Measurements from ENCODE around the gene ABCG1. TPM values are rescaled to one million over a fixed set of nuclear protein-coding genes. Genes with fewer than 3 reads are reported as not detected.

The ABCG1 gene
- total and polyA plus RNA-seq, 2 donors (not counting 1 experiment from before 2014, with no cell fraction given): under 0.01 to 0.12 TPM

GRCh38 chr21:42338729-42339715 is 120.1 kb downstream of the ABCG1 start:
- Histone ChIP-seq H3K9me3 (ENCODE audit: control insufficient read depth, insufficient read depth, low read depth, low read length) (no peaks in the 10 kb centered on the region), H3K4me1 (ENCODE audit: control insufficient read depth, extremely low read depth, insufficient read depth, low read length) (no peaks in the 10 kb centered on the region), H3K79me2 (ENCODE audit: control insufficient read depth, insufficient read depth, low read length) (no peaks in the 10 kb centered on the region), H3K27ac (ENCODE audit: insufficient read depth, low read length) (no peak overlapping the region), H3K27me3 (ENCODE audit: control insufficient read depth, insufficient read depth, low read length) (peaks cover 2% of the 10 kb centered on the region), H3K36me3 (ENCODE audit: control insufficient read depth, insufficient read depth, low read length) (no peaks in the 10 kb centered on the region), H4K20me1 (ENCODE audit: control insufficient read depth, extremely low read depth, insufficient read depth, low read length) (no peaks in the 10 kb centered on the region), H3K4me3 (replicated peaks in 1 of 4; ENCODE audit: control extremely low read depth in 1 of 4, insufficient read depth in 1 of 4, low read depth in 3 of 4, low read length in 4 of 4) (no peak overlapping the region), H3K4me2 (ENCODE audit: extremely low read depth, insufficient read depth, low read length) (no peak overlapping the region), H3K9ac (ENCODE audit: insufficient read depth, low read length) (no peak overlapping the region), H2AFZ (ENCODE audit: low read length) (no peak overlapping the region)
- TF ChIP-seq EZH2 (IDR thresholded peaks at IDR 0.05; ENCODE audit: low read length, missing control alignments) (no peak), CTCF (conservative IDR thresholded peaks at IDR 0.05 in 1 of 2, IDR thresholded peaks at IDR 0.05 in 1 of 2; ENCODE audit: low read depth in 1 of 2, low read length in 2 of 2) (no peak)
- no peak for DNase-seq (ENCODE audit: low read depth in 2 of 2)

GRCh38 chr21:42340187-42341050 is 121.5 kb downstream of the ABCG1 start:
- DNase-seq (ENCODE audit: low read depth in 2 of 2): no peak
- H3K36me3 ChIP-seq (ENCODE audit: control insufficient read depth, insufficient read depth, low read length): no peaks in the 10 kb centered on the region
- no peak overlapping the region for H3K4me2 ChIP-seq (ENCODE audit: extremely low read depth, insufficient read depth, low read length)
- H3K9me3 ChIP-seq (ENCODE audit: control insufficient read depth, insufficient read depth, low read depth, low read length): no peaks in the 10 kb centered on the region
- H3K4me3 ChIP-seq (replicated peaks in 1 of 4; ENCODE audit: control extremely low read depth in 1 of 4, insufficient read depth in 1 of 4, low read depth in 3 of 4, low read length in 4 of 4): no peak overlapping the region
- H3K27me3 ChIP-seq (ENCODE audit: control insufficient read depth, insufficient read depth, low read length): peaks cover 2% of the 10 kb centered on the region
- H4K20me1 ChIP-seq (ENCODE audit: control insufficient read depth, extremely low read depth, insufficient read depth, low read length): no peaks in the 10 kb centered on the region
- no peak overlapping the region for H3K9ac ChIP-seq (ENCODE audit: insufficient read depth, low read length)
- no peak for TF ChIP-seq CTCF (conservative IDR thresholded peaks at IDR 0.05 in 1 of 2, IDR thresholded peaks at IDR 0.05 in 1 of 2; ENCODE audit: low read depth in 1 of 2, low read length in 2 of 2)
- no peak for TF ChIP-seq EZH2 (IDR thresholded peaks at IDR 0.05; ENCODE audit: low read length, missing control alignments)
- H3K27ac ChIP-seq (ENCODE audit: insufficient read depth, low read length): no peak overlapping the region
- no peaks in the 10 kb centered on the region for H3K79me2 ChIP-seq (ENCODE audit: control insufficient read depth, insufficient read depth, low read length)
- no peak overlapping the region for H2AFZ ChIP-seq (ENCODE audit: low read length)
- no peaks in the 10 kb centered on the region for H3K4me1 ChIP-seq (ENCODE audit: control insufficient read depth, extremely low read depth, insufficient read depth, low read length)
